OCI-LY7 (cell line): ENCODE measurements around the gene KIAA1328. TPM values are rescaled to one million over a fixed set of nuclear protein-coding genes. Genes with fewer than 3 reads are reported as not detected.

Experiments
- BruUV-seq: library from RNA; stranded (reverse); fragments of 400-500 nt; replicated peaks from 2 replicates; lab custom pipeline; 2021; lab: Mats Ljungman, UMichigan
- CTCF ChIA-PET: fragments of 300-600 bp; sonication (Branson Sonifier 250); formaldehyde crosslinking; loops from one replicate; lab custom pipeline; 2022; ENCODE audit warnings: antibody characterized with exemption; ENCODE audit not compliant: unreplicated experiment; lab: Charles Lee
- POLR2A ChIA-PET: fragments of 300-600 bp; sonication (Branson Sonifier 250); formaldehyde crosslinking; loops from one replicate; lab custom pipeline; 2022; ENCODE audit warnings: antibody characterized with exemption; lab: Charles Lee
- DNase-seq: peaks from one replicate; pipeline ENCODE4 v3.0.0-alpha.2; 2015; ENCODE audit warnings: low spot score
- H2AFZ ChIP-seq: fragments of 200-600 bp; sonication (generic), shearing (Covaris generic); 2 replicates; pipeline ENCODE4 v1.6.1; 2014; ENCODE audit warnings: mild to moderate bottlenecking, antibody characterized with exemption, low read length, moderate library complexity
- H3K27ac ChIP-seq: fragments of 200-600 bp; sonication (generic); 2 replicates; pipeline ENCODE4 v1.5.1; 2014; ENCODE audit warnings: mixed run types, low read depth, mild to moderate bottlenecking, moderate library complexity, low read length, inconsistent platforms; ENCODE audit not compliant: poor library complexity, severe bottlenecking
- H3K36me3 ChIP-seq: fragments of 200-600 bp; sonication (generic); 2 replicates; pipeline ENCODE4 v1.6.1; 2014; ENCODE audit warnings: mild to moderate bottlenecking, antibody characterized with exemption, low read length, moderate library complexity, mixed read lengths; ENCODE audit not compliant: insufficient read depth
- H3K4me1 ChIP-seq: fragments of 200-600 bp; sonication (generic); 2 replicates; pipeline ENCODE4 v1.5.1; 2014; ENCODE audit warnings: mild to moderate bottlenecking, low read length; ENCODE audit not compliant: insufficient read depth, poor library complexity, severe bottlenecking
- H3K4me2 ChIP-seq: fragments of 200-600 bp; sonication (generic); 2 replicates; pipeline ENCODE4 v1.6.1; 2014; ENCODE audit warnings: mild to moderate bottlenecking, low read length
- H3K4me3 ChIP-seq: fragments of 200-600 bp; sonication (generic); 2 replicates; pipeline ENCODE4 v1.5.1; 2014; ENCODE audit warnings: mild to moderate bottlenecking, low read depth, low read length; ENCODE audit not compliant: poor library complexity, severe bottlenecking
- H3K79me2 ChIP-seq: fragments of 200-600 bp; sonication (generic); 2 replicates; pipeline ENCODE4 v1.6.1; 2016; ENCODE audit warnings: low read depth, mild to moderate bottlenecking, low read length, moderate library complexity, mixed read lengths; ENCODE audit not compliant: insufficient read depth
- H3K9me2 ChIP-seq: fragments of 200-600 bp; sonication (generic); 2 replicates; pipeline ENCODE4 v1.6.1; 2016; ENCODE audit warnings: mild to moderate bottlenecking, low read length, mixed read lengths; ENCODE audit not compliant: insufficient read depth
- H3K9me3 ChIP-seq: fragments of 200-600 bp; sonication (generic); 2 replicates; pipeline ENCODE4 v1.6.1; 2014; ENCODE audit warnings: mild to moderate bottlenecking, mixed run types, low read length, mixed read lengths
- H4K20me1 ChIP-seq: fragments of 200-600 bp; sonication (generic); 2 replicates; pipeline ENCODE4 v1.6.1; 2014; ENCODE audit warnings: mild to moderate bottlenecking, antibody characterized with exemption, low read length, moderate library complexity, mixed read lengths; ENCODE audit not compliant: insufficient read depth
- EZH2phosphoT487 ChIP-seq: fragments of 200-600 bp; sonication (generic); IDR thresholded peaks from 2 replicates; pipeline ENCODE4 v1.6.1; 2018; ENCODE audit warnings: low read depth, borderline replicate concordance, mild to moderate bottlenecking, mixed run types, antibody characterized with exemption, low read length, moderate library complexity, mixed read lengths
- intact Hi-C: fragments of 100-400 bp; cut with micrococcal nuclease; formaldehyde crosslinking; loops from one replicate; pipeline ENCODE4 v1.10.0; 2022; ENCODE audit not compliant: unreplicated experiment
- total RNA-seq, 2 experiments: library from RNA; depleted of rRNA in 1 of 2; stranded (reverse); fragments of >200 nt in 1 of 2; shearing (Covaris generic) in 1 of 2; gene quantifications; 2 replicates each; pipeline ENCODE4 v1.2.3, GENCODE V29; 2014 to 2022
- TF ChIP-seq, protein P1 (sequence below): fragments of 200-600 bp; sonication (generic); conservative IDR thresholded peaks from 2 replicates; pipeline ENCODE4 v1.5.1; 2014; ENCODE audit warnings: mild to moderate bottlenecking, antibody characterized with exemption, low read length, moderate library complexity, mixed read lengths

The KIAA1328 gene
- total RNA-seq, 2 experiments from 2014 or later: 3.0 to 5.8 TPM

DNA sequence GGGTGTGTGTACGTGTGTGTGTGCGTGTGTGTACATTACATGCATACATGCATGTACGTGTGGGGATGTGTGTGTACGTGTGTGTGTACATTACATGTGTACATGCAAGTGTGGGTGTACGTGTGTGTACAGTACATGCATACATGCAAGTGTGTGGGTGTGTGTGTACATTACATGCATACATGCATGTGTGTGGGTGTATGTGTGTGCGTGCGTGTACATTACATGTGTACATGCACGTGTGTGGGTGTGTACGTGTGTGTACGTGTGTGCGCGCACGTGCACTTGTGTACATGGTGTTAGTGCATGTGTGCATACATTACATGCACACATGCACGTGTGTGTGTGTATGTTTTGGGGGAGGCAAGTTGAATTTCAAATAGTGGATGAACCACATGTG is 436.0 kb downstream of the KIAA1328 start:
- Histone ChIP-seq H3K4me1 (no peaks in the 10 kb centered on the region), H3K36me3 (no peaks in the 10 kb centered on the region), H4K20me1 (no peaks in the 10 kb centered on the region), H3K9me2 (no peaks in the 10 kb centered on the region), H3K4me3 (no peak overlapping the region), H2AFZ (no peak overlapping the region), H3K9me3 (no peaks in the 10 kb centered on the region), H3K4me2 (no peak overlapping the region), H3K79me2 (no peaks in the 10 kb centered on the region), H3K27ac (no peak overlapping the region)
- BruUV-seq: no TSS peak
- ChIA-PET CTCF (no interaction called here), POLR2A (no interaction called here)
- intact Hi-C loops: no loop called here
- no peak for TF ChIP-seq EZH2phosphoT487
- TF ChIP-seq, protein P1, sequence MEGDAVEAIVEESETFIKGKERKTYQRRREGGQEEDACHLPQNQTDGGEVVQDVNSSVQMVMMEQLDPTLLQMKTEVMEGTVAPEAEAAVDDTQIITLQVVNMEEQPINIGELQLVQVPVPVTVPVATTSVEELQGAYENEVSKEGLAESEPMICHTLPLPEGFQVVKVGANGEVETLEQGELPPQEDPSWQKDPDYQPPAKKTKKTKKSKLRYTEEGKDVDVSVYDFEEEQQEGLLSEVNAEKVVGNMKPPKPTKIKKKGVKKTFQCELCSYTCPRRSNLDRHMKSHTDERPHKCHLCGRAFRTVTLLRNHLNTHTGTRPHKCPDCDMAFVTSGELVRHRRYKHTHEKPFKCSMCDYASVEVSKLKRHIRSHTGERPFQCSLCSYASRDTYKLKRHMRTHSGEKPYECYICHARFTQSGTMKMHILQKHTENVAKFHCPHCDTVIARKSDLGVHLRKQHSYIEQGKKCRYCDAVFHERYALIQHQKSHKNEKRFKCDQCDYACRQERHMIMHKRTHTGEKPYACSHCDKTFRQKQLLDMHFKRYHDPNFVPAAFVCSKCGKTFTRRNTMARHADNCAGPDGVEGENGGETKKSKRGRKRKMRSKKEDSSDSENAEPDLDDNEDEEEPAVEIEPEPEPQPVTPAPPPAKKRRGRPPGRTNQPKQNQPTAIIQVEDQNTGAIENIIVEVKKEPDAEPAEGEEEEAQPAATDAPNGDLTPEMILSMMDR: no peak
- DNase-seq: no peak

DNA sequence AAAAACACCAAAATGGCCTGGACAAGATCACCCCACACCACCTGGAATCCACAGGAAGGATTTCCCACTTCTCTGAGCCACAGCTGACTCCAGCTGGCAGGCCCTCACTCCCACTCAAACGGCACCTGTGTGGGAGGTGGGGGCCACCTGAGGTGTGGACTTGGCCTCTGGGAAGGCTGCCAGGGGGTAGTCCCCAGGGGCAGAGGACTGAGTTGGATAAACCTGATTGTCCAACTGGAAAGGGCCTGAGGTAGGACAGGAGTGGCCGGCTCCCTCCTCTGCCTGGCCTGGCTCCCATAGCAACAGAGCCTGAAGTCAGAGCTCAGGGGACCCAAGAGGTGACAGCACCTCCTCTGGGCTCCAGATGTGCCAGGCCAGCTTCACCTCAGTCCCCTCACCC is 436.5 kb downstream of the KIAA1328 start:
- intact Hi-C loops: no loop called here
- Histone ChIP-seq H3K9me2 (no peaks in the 10 kb centered on the region), H3K9me3 (no peaks in the 10 kb centered on the region), H3K36me3 (no peaks in the 10 kb centered on the region), H3K4me2 (no peak overlapping the region), H3K27ac (no peak overlapping the region), H2AFZ (no peak overlapping the region), H3K79me2 (no peaks in the 10 kb centered on the region), H3K4me3 (no peak overlapping the region), H3K4me1 (no peaks in the 10 kb centered on the region), H4K20me1 (no peaks in the 10 kb centered on the region)
- TF ChIP-seq EZH2phosphoT487: no peak
- TF ChIP-seq, protein P1: no peak
- CTCF ChIA-PET: no interaction called here
- POLR2A ChIA-PET: no interaction called here
- no peak for DNase-seq
- BruUV-seq: no TSS peak

DNA sequence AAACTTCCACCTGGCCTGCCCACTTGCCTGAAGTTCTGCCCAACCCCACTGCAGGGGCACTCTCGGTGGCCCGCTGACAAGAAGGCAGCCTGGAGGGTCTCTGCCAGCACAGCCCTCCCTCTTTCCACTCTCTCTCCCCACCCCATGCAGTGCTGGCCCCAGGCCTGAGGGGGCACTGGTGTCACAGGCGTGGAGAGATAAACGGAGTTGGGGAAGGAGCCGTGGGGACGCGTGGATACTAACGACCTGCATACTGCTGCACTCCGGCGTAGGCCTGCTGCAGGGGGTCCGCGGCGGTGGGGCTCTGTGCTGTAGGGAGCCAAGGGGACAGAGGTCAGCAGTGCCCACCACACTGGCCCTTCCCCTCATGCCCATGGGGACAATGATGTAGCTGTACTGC is 437.4 kb downstream of the KIAA1328 start:
- Histone ChIP-seq H3K4me2 (no peak overlapping the region), H2AFZ (no peak overlapping the region), H3K36me3 (no peaks in the 10 kb centered on the region), H3K9me2 (no peaks in the 10 kb centered on the region), H3K4me1 (no peaks in the 10 kb centered on the region), H3K79me2 (no peaks in the 10 kb centered on the region), H4K20me1 (no peaks in the 10 kb centered on the region), H3K27ac (no peak overlapping the region), H3K4me3 (no peak overlapping the region), H3K9me3 (no peaks in the 10 kb centered on the region)
- no TSS peak for BruUV-seq
- TF ChIP-seq, protein P1: no peak; the same call in 1 of the 2 replicates
- TF ChIP-seq EZH2phosphoT487: no peak
- CTCF ChIA-PET: no interaction called here
- no peak for DNase-seq
- POLR2A ChIA-PET: no interaction called here
- intact Hi-C loops: no loop called here
